Effector memory CD4-positive, alpha-beta T cell (primary cell): ENCODE results near the gene CSMD2.

Experiments
- DNase-seq, 3 donors: peaks; one replicate each; pipeline ENCODE4 v3.0.0-alpha.2; 2020
- H3K27ac ChIP-seq: 2 replicates; pipeline ENCODE4 v1.7.0; 2013; ENCODE audit warnings: mild to moderate bottlenecking, low read length, moderate library complexity; ENCODE audit not compliant: insufficient read depth, poor library complexity, severe bottlenecking
- H3K27me3 ChIP-seq: replicated peaks from 2 replicates; pipeline ENCODE4 v1.7.0; 2013; ENCODE audit warnings: mild to moderate bottlenecking, low read length; ENCODE audit not compliant: insufficient read depth, control insufficient read depth, poor library complexity, severe bottlenecking
- H3K36me3 ChIP-seq: 2 replicates; pipeline ENCODE4 v1.7.0; 2013; ENCODE audit warnings: mild to moderate bottlenecking, low read length, moderate library complexity; ENCODE audit not compliant: control insufficient read depth, insufficient read depth
- H3K4me1 ChIP-seq: 2 replicates; pipeline ENCODE4 v1.7.0; 2013; ENCODE audit warnings: low read length, mild to moderate bottlenecking; ENCODE audit not compliant: control insufficient read depth, insufficient read depth, poor library complexity, severe bottlenecking
- H3K4me3 ChIP-seq: 2 replicates; pipeline ENCODE4 v1.7.0; 2013; ENCODE audit warnings: low read length, low read depth, mild to moderate bottlenecking; ENCODE audit not compliant: insufficient read depth, poor library complexity, severe bottlenecking
- H3K9me3 ChIP-seq: 2 replicates; pipeline ENCODE4 v1.7.0; 2013; ENCODE audit warnings: mild to moderate bottlenecking, low read length, moderate library complexity; ENCODE audit not compliant: control insufficient read depth

The CSMD2 gene

GRCh38 chr1:33821291-33821690 lies 343.7 kb downstream of the CSMD2 start:
- Histone ChIP-seq H3K4me1 (no peaks in the 10 kb centered on the region), H3K27me3 (no peaks in the 10 kb centered on the region), H3K27ac (no peak overlapping the region), H3K9me3 (no peaks in the 10 kb centered on the region), H3K36me3 (no peaks in the 10 kb centered on the region), H3K4me3 (no peak overlapping the region)
- no peak for DNase-seq

GRCh38 chr1:33820804-33821203 lies 344.2 kb downstream of the CSMD2 start:
- no peak for DNase-seq
- H3K4me3 ChIP-seq, result no peak overlapping the region
- no peaks in the 10 kb centered on the region for H3K36me3 ChIP-seq
- no peaks in the 10 kb centered on the region for H3K9me3 ChIP-seq
- H3K27me3 ChIP-seq, result no peaks in the 10 kb centered on the region
- no peak overlapping the region for H3K27ac ChIP-seq
- H3K4me1 ChIP-seq, result no peaks in the 10 kb centered on the region

GRCh38 chr1:33819913-33820311 lies 345.1 kb downstream of the CSMD2 start:
- Histone ChIP-seq H3K27me3 (no peaks in the 10 kb centered on the region), H3K4me3 (no peak overlapping the region), H3K27ac (no peak overlapping the region), H3K4me1 (no peaks in the 10 kb centered on the region), H3K36me3 (no peaks in the 10 kb centered on the region), H3K9me3 (no peaks in the 10 kb centered on the region)
- DNase-seq, result no peak

- no peaks in the 10 kb centered on the region for H3K4me1 ChIP-seq
- H3K27me3 ChIP-seq, result no peaks in the 10 kb centered on the region
- H3K27ac ChIP-seq, result no peak overlapping the region
- no peak for DNase-seq
- H3K36me3 ChIP-seq, result no peaks in the 10 kb centered on the region
- no peaks in the 10 kb centered on the region for H3K9me3 ChIP-seq
- H3K4me3 ChIP-seq, result no peak overlapping the region
Measured at GRCh38 chr1:33819290-33819912, 345.6 kb downstream of the CSMD2 start.

GRCh38 chr1:33818071-33818470 lies 347.0 kb downstream of the CSMD2 start:
- Histone ChIP-seq H3K27me3 (no peaks in the 10 kb centered on the region), H3K4me1 (no peaks in the 10 kb centered on the region), H3K27ac (no peak overlapping the region), H3K4me3 (no peak overlapping the region), H3K36me3 (no peaks in the 10 kb centered on the region), H3K9me3 (no peaks in the 10 kb centered on the region)
- DNase-seq, result no peak

- H3K27me3 ChIP-seq, result no peaks in the 10 kb centered on the region
- H3K36me3 ChIP-seq, result no peaks in the 10 kb centered on the region
- H3K4me1 ChIP-seq, result no peaks in the 10 kb centered on the region
- no peak for DNase-seq
- H3K4me3 ChIP-seq, result no peak overlapping the region
- H3K27ac ChIP-seq, result no peak overlapping the region
- H3K9me3 ChIP-seq, result no peaks in the 10 kb centered on the region
Measured at GRCh38 chr1:33815061-33815460, 350.0 kb downstream of the CSMD2 start.

GRCh38 chr1:33814166-33814565 lies 350.9 kb downstream of the CSMD2 start:
- Histone ChIP-seq H3K4me3 (no peak overlapping the region), H3K27me3 (no peaks in the 10 kb centered on the region), H3K36me3 (no peaks in the 10 kb centered on the region), H3K27ac (no peak overlapping the region), H3K9me3 (peaks cover 2% of the 10 kb centered on the region), H3K4me1 (no peaks in the 10 kb centered on the region)
- DNase-seq, result no peak

GRCh38 chr1:33810571-33810970 lies 354.5 kb downstream of the CSMD2 start:
- Histone ChIP-seq H3K4me1 (no peaks in the 10 kb centered on the region), H3K36me3 (no peaks in the 10 kb centered on the region), H3K9me3 (peaks cover 5% of the 10 kb centered on the region), H3K27me3 (no peaks in the 10 kb centered on the region), H3K4me3 (no peak overlapping the region), H3K27ac (no peak overlapping the region)
- no peak for DNase-seq

- peaks cover 5% of the 10 kb centered on the region for H3K9me3 ChIP-seq
- DNase-seq, result no peak
Measured at GRCh38 chr1:33805988-33806387, 359.0 kb downstream of the CSMD2 start.

GRCh38 chr1:33802268-33802667 lies 362.8 kb downstream of the CSMD2 start:
- H3K36me3 ChIP-seq, result no peaks in the 10 kb centered on the region

More at GRCh38 chr1:33805988-33806387, 359.0 kb downstream of the CSMD2 start:
- Histone ChIP-seq H3K4me3 (no peak overlapping the region), H3K4me1 (no peaks in the 10 kb centered on the region), H3K36me3 (no peaks in the 10 kb centered on the region), H3K27me3 (no peaks in the 10 kb centered on the region), H3K27ac (no peak overlapping the region)

More at GRCh38 chr1:33802268-33802667, 362.8 kb downstream of the CSMD2 start:
- no peaks in the 10 kb centered on the region for H3K27me3 ChIP-seq
- no peak overlapping the region for H3K27ac ChIP-seq
- no peak for DNase-seq
- no peaks in the 10 kb centered on the region for H3K9me3 ChIP-seq
- H3K4me1 ChIP-seq, result no peaks in the 10 kb centered on the region
- H3K4me3 ChIP-seq, result no peak overlapping the region
